Hepatocyte (in vitro differentiated cells): ENCODE data around the gene NDUFAF8.

Experiments
- EZH2 ChIP-seq: fragments of 200-600 bp; sonication (generic); IDR thresholded peaks from 2 replicates; pipeline ENCODE4 v1.6.1; 2016; ENCODE audit warnings: antibody characterized with exemption, mild to moderate bottlenecking, borderline replicate concordance
- EZH2phosphoT487 ChIP-seq: fragments of 200-600 bp; sonication (generic); IDR thresholded peaks from one replicate; pipeline ENCODE4 v1.6.1; 2018; ENCODE audit warnings: antibody characterized with exemption, mild to moderate bottlenecking, low read depth, moderate library complexity; ENCODE audit not compliant: unreplicated experiment, severe bottlenecking
- TF ChIP-seq, protein P1 (sequence below): fragments of 200-600 bp; sonication (generic); IDR thresholded peaks from 2 replicates; pipeline ENCODE4 v1.5.1; 2016; ENCODE audit warnings: antibody characterized with exemption, mild to moderate bottlenecking; ENCODE audit not compliant: poor library complexity

DNA sequence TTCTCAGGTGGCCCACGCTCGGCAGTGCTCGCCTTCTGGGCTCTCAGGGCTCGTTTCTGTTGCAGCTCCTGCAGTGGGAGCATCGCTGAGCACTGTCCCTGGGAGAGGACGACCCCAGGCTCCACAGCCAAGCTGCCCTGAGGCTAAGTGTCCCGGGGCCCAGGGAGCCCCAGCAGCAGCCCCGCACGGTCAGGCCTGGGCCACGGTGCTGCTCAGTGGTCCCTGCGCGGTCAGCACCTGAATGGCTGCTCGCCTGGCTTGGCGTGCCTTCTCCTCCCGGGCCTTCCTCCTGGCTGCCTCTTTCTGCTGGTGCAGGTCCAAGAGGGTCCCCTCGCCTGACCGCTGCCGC lies 39.7 kb upstream of the NDUFAF8 start:
- TF ChIP-seq, protein P1, sequence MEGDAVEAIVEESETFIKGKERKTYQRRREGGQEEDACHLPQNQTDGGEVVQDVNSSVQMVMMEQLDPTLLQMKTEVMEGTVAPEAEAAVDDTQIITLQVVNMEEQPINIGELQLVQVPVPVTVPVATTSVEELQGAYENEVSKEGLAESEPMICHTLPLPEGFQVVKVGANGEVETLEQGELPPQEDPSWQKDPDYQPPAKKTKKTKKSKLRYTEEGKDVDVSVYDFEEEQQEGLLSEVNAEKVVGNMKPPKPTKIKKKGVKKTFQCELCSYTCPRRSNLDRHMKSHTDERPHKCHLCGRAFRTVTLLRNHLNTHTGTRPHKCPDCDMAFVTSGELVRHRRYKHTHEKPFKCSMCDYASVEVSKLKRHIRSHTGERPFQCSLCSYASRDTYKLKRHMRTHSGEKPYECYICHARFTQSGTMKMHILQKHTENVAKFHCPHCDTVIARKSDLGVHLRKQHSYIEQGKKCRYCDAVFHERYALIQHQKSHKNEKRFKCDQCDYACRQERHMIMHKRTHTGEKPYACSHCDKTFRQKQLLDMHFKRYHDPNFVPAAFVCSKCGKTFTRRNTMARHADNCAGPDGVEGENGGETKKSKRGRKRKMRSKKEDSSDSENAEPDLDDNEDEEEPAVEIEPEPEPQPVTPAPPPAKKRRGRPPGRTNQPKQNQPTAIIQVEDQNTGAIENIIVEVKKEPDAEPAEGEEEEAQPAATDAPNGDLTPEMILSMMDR: no peak
- no peak for TF ChIP-seq EZH2phosphoT487
- TF ChIP-seq EZH2: no peak
